Spleen (tissue), 7 donors: Measurements from ENCODE around the gene SLC8A1.

ENCODE experiments used
- CTCF ChIP-seq, 11 experiments: fragments of 200-600 bp in 7 of 11; fragments of 450-650 bp in 4 of 11; sonication (generic) in 4 of 11; IDR thresholded peaks in 8 of 11; conservative IDR thresholded peaks in 3 of 11; 1 replicate in 7 of 11; 2 replicates in 4 of 11; pipeline versions ENCODE4 v1.4.0 to v1.8.0; 2016 to 2021; ENCODE audit warnings: antibody characterized with exemption in 11 of 11, inconsistent platforms in 4 of 11, mild to moderate bottlenecking in 1 of 11
- POLR2A ChIP-seq, 3 donors: fragments of 450-650 bp; IDR thresholded peaks; one replicate each; pipeline ENCODE4 v1.5.1; 2017; ENCODE audit warnings: antibody characterized with exemption in 3 of 3, mild to moderate bottlenecking in 1 of 3
- POLR2AphosphoS5 ChIP-seq, 3 donors: sonication (generic); formaldehyde crosslinking; IDR thresholded peaks; one replicate each; pipeline ENCODE4 v1.5.1; 2017; ENCODE audit warnings: antibody characterized with exemption in 3 of 3
- donor health status: DM: no; HTN: no; CAD: no; lungs with moderate emphysema.
- donor health status: DM: no; HTN: no; CAD: no.
- donor health status: DM: no; HTN: no; CAD: no.

- TF ChIP-seq CTCF (IDR thresholded peaks at IDR 0.05 in 8 of 11, conservative IDR thresholded peaks at IDR 0.05 in 3 of 11) (no peak), POLR2A (IDR thresholded peaks at IDR 0.05) (no peak), POLR2AphosphoS5 (IDR thresholded peaks at IDR 0.05) (no peak)
These were observed 39.4 kb downstream of the SLC8A1 start for GRCh38 chr2:40412456-40412855.
